H9 (cell line): ENCODE results near the gene LY6G6F. TPM values are rescaled to one million over a fixed set of nuclear protein-coding genes. Genes with fewer than 3 reads are reported as not detected.
A peak's percentile ranks its signal among the peaks of the same experiment; 100 is the strongest.

Source experiments
- DNase-seq: peaks from one replicate; pipeline ENCODE4 v3.0.0-alpha.2; 2017
- H2AFZ ChIP-seq: one replicate; pipeline ENCODE4 v1.6.1; 2013; ENCODE audit warnings: mild to moderate bottlenecking, low read length, control low read depth, moderate library complexity
- H2AK5ac ChIP-seq: 2 replicates; pipeline ENCODE4 v1.6.1; 2013; ENCODE audit warnings: low read length, control low read depth, mixed read lengths; ENCODE audit not compliant: insufficient read length
- H2BK120ac ChIP-seq: one replicate; pipeline ENCODE4 v1.6.1; 2013; ENCODE audit warnings: low read depth, mild to moderate bottlenecking, low read length, control low read depth, inconsistent platforms; ENCODE audit not compliant: poor library complexity, severe bottlenecking
- H2BK12ac ChIP-seq: 2 replicates; pipeline ENCODE4 v1.6.1; 2013; ENCODE audit warnings: low read length, control low read depth, mixed read lengths, low read depth; ENCODE audit not compliant: insufficient read length
- H2BK15ac ChIP-seq: 2 replicates; pipeline ENCODE4 v1.6.1; 2013; ENCODE audit warnings: low read depth, low read length, control low read depth
- H2BK20ac ChIP-seq: one replicate; pipeline ENCODE4 v1.6.1; 2013; ENCODE audit warnings: low read depth, mild to moderate bottlenecking, low read length, control low read depth, inconsistent platforms; ENCODE audit not compliant: poor library complexity, severe bottlenecking
- H2BK5ac ChIP-seq: 2 replicates; pipeline ENCODE4 v1.6.1; 2013; ENCODE audit warnings: low read length, control low read depth, mixed read lengths; ENCODE audit not compliant: insufficient read length
- H3K14ac ChIP-seq: 2 replicates; pipeline ENCODE4 v1.6.1; 2013; ENCODE audit warnings: low read length, control low read depth; ENCODE audit not compliant: insufficient read depth
- H3K18ac ChIP-seq: 2 replicates; pipeline ENCODE4 v1.6.1; 2013; ENCODE audit warnings: low read depth, mild to moderate bottlenecking, mixed read lengths, low read length, control low read depth; ENCODE audit not compliant: insufficient read length
- H3K23ac ChIP-seq: 2 replicates; pipeline ENCODE4 v1.6.1; 2013; ENCODE audit warnings: low read length, control low read depth, mixed read lengths, low read depth; ENCODE audit not compliant: insufficient read length
- H3K23me2 ChIP-seq: 2 replicates; pipeline ENCODE4 v1.6.1; 2013; ENCODE audit warnings: low read depth, mild to moderate bottlenecking, mixed read lengths, low read length, control low read depth; ENCODE audit not compliant: insufficient read length, poor library complexity, severe bottlenecking
- H3K27ac ChIP-seq: 2 replicates; pipeline ENCODE4 v1.5.1; 2013; ENCODE audit warnings: low read length, control low read depth, mixed read lengths, low read depth; ENCODE audit not compliant: insufficient read length
- H3K27me3 ChIP-seq: 2 replicates; pipeline ENCODE4 v1.6.1; 2013; ENCODE audit warnings: low read length, control low read depth, inconsistent platforms; ENCODE audit not compliant: insufficient read depth
- H3K4ac ChIP-seq: 2 replicates; pipeline ENCODE4 v1.6.1; 2013; ENCODE audit warnings: low read depth, mild to moderate bottlenecking, control low read depth, inconsistent platforms, low read length, moderate library complexity
- H3K4me1 ChIP-seq: 2 replicates; pipeline ENCODE4 v1.6.1; 2013; ENCODE audit warnings: low read length, control low read depth, inconsistent platforms; ENCODE audit not compliant: insufficient read depth
- H3K4me2 ChIP-seq: 2 replicates; pipeline ENCODE4 v1.6.1; 2013; ENCODE audit warnings: low read length, control low read depth, mixed read lengths; ENCODE audit not compliant: insufficient read length, insufficient read depth
- H3K56ac ChIP-seq: 2 replicates; pipeline ENCODE4 v1.6.1; 2013; ENCODE audit warnings: low read depth, mild to moderate bottlenecking, mixed read lengths, low read length, control low read depth; ENCODE audit not compliant: insufficient read length
- H3K79me1 ChIP-seq: 2 replicates; pipeline ENCODE4 v1.6.1; 2013; ENCODE audit warnings: low read depth, mild to moderate bottlenecking, moderate library complexity, low read length, control low read depth, inconsistent platforms; ENCODE audit not compliant: insufficient read depth, poor library complexity, severe bottlenecking
- H3K79me2 ChIP-seq: 2 replicates; pipeline ENCODE4 v1.6.1; 2013; ENCODE audit warnings: low read length, control low read depth, inconsistent platforms; ENCODE audit not compliant: insufficient read depth
- H3K9ac ChIP-seq: 2 replicates; pipeline ENCODE4 v1.6.1; 2013; ENCODE audit warnings: low read length, control low read depth, mixed read lengths; ENCODE audit not compliant: insufficient read length; ENCODE audit errors: extremely low read depth
- H3K9me3 ChIP-seq: one replicate; pipeline ENCODE4 v1.6.1; 2013; ENCODE audit warnings: low read depth, low read length, inconsistent platforms; ENCODE audit not compliant: control insufficient read depth
- H3T11ph ChIP-seq: one replicate; pipeline ENCODE4 v1.6.1; 2013; ENCODE audit warnings: mild to moderate bottlenecking, low read length, control low read depth, inconsistent platforms
- H4K20me1 ChIP-seq: one replicate; pipeline ENCODE4 v1.6.1; 2013; ENCODE audit not compliant: control insufficient read depth, insufficient read length, insufficient read depth
- H4K5ac ChIP-seq: 2 replicates; pipeline ENCODE4 v1.6.1; 2013; ENCODE audit warnings: low read depth, mild to moderate bottlenecking, mixed read lengths, low read length, control low read depth; ENCODE audit not compliant: insufficient read length
- H4K8ac ChIP-seq: replicated peaks from 2 replicates; pipeline ENCODE4 v1.6.1; 2013; ENCODE audit warnings: low read length, control low read depth, mixed read lengths, low read depth; ENCODE audit not compliant: insufficient read length
- H4K91ac ChIP-seq: 2 replicates; pipeline ENCODE4 v1.6.1; 2013; ENCODE audit warnings: low read depth, mild to moderate bottlenecking, moderate library complexity, mixed read lengths, low read length, control low read depth; ENCODE audit not compliant: insufficient read length
- H3K27ac Mint-ChIP-seq, 3 experiments: 2 replicates in 2 of 3; 3 replicates in 1 of 3; pipeline ENCODE4 v1.8.0; 2020 to 2021; ENCODE audit warnings: mixed read lengths in 3 of 3, mild to moderate bottlenecking in 1 of 3, moderate library complexity in 1 of 3
- H3K27me3 Mint-ChIP-seq: 2 replicates; pipeline ENCODE4 v1.8.0; 2021; ENCODE audit warnings: low read depth, mild to moderate bottlenecking, moderate library complexity, mixed read lengths
- H3K36me3 Mint-ChIP-seq, 3 experiments: 2 replicates in 2 of 3; 3 replicates in 1 of 3; pipeline ENCODE4 v1.8.0; 2020 to 2021; ENCODE audit warnings: low read depth in 3 of 3, mixed read lengths in 3 of 3; ENCODE audit not compliant: insufficient read depth in 1 of 3
- H3K4me1 Mint-ChIP-seq, 2 experiments: 2 replicates each; pipeline ENCODE4 v1.8.0; 2020; ENCODE audit warnings: mixed read lengths in 2 of 2
- H3K4me3 Mint-ChIP-seq, 2 experiments: 2 replicates in 1 of 2; 3 replicates in 1 of 2; pipeline ENCODE4 v1.8.0; 2020 to 2021; ENCODE audit warnings: mild to moderate bottlenecking in 2 of 2, mixed read lengths in 2 of 2, moderate library complexity in 1 of 2
- H3K9me3 Mint-ChIP-seq, 2 experiments: 2 replicates in 1 of 2; 3 replicates in 1 of 2; pipeline ENCODE4 v1.8.0; 2020; ENCODE audit warnings: mild to moderate bottlenecking in 2 of 2, mixed read lengths in 2 of 2, moderate library complexity in 1 of 2
- CTCF ChIP-seq: fragments of 200-600 bp; sonication (generic); conservative IDR thresholded peaks from 3 replicates; pipeline ENCODE4 v1.8.0; 2021; ENCODE audit warnings: antibody characterized with exemption, mild to moderate bottlenecking
- WGBS: extraction: QIAGEN DNeasy Blood & Tissue Kit; methylation state at CpG from one replicate; pipeline ENCODE4 v1.1.7; 2013; ENCODE audit warnings: missing lambda C conversion rate, low lambda C conversion rate, mixed read lengths; ENCODE audit not compliant: insufficient read length; ENCODE audit errors: extremely low coverage; 5-methylcytosine and 5-hydroxymethylcytosine counted together
- total RNA-seq: library from RNA; stranded (reverse); gene quantifications from 2 replicates; pipeline ENCODE4 v1.2.1, GENCODE V29; 2021

Gene LY6G6F
- total RNA-seq, 1 experiment from 2014 or later = not detected

- H3K4me1 Mint-ChIP-seq = peaks cover 14 to 19% of the 10 kb centered on the region in 2 experiments
Measured at GRCh38 chr6:31707701-31708100, 1.0 kb downstream of the LY6G6F start.

More at GRCh38 chr6:31707701-31708100, 1.0 kb downstream of the LY6G6F start:
- no CpG with 5 or more reads among the region's 10 CpGs for WGBS
- H3K56ac ChIP-seq = no peak overlapping the region
- H3T11ph ChIP-seq = no peak overlapping the region
- no peaks in the 10 kb centered on the region for H3K79me2 ChIP-seq
- Mint-ChIP-seq H3K4me3 (no peak overlapping the region), H3K27me3 (peaks cover 9% of the 10 kb centered on the region), H3K9me3 (no peaks in the 10 kb centered on the region; a peak in 1 of 5 replicates), H3K36me3 (no peaks in the 10 kb centered on the region), H3K27ac (peak overlapping the region in 1 of 3 experiments; percentile 54; a peak in 1 of 7 replicates)
- no peak overlapping the region for H4K5ac ChIP-seq
- H2AK5ac ChIP-seq = no peak overlapping the region
- no peak overlapping the region for H4K8ac ChIP-seq
- H3K23me2 ChIP-seq = peaks cover 1% of the 10 kb centered on the region
- no peaks in the 10 kb centered on the region for H3K9me3 ChIP-seq
- TF ChIP-seq CTCF = no peak
- H3K27ac ChIP-seq = no peak overlapping the region
- H3K4me1 ChIP-seq = no peaks in the 10 kb centered on the region; the same call in 1 of the 2 replicates
- H3K4me2 ChIP-seq = no peak overlapping the region
- no peak overlapping the region for H2BK20ac ChIP-seq
- H3K27me3 ChIP-seq = no peaks in the 10 kb centered on the region
- no peak overlapping the region for H2BK120ac ChIP-seq
- no peak overlapping the region for H2AFZ ChIP-seq
- no peak overlapping the region for H3K9ac ChIP-seq
- no peak overlapping the region for H2BK5ac ChIP-seq
- no peak overlapping the region for H3K14ac ChIP-seq
- no peak overlapping the region for H3K18ac ChIP-seq
- H4K91ac ChIP-seq = no peak overlapping the region
- H4K20me1 ChIP-seq = no peaks in the 10 kb centered on the region
- no peaks in the 10 kb centered on the region for H3K79me1 ChIP-seq
- no peak overlapping the region for H2BK12ac ChIP-seq
- no peak overlapping the region for H2BK15ac ChIP-seq
- no peak overlapping the region for H3K23ac ChIP-seq
- no peak for DNase-seq
- no peak overlapping the region for H3K4ac ChIP-seq
